Osteocyte (in vitro differentiated cells): Measurements from ENCODE around the gene CIB4. TPM values are rescaled to one million over a fixed set of nuclear protein-coding genes. Genes with fewer than 3 reads are reported as not detected.

Source experiments
- DNase-seq: peaks from one replicate; pipeline ENCODE4 v3.0.0; 2021; ENCODE audit warnings: mixed read lengths; ENCODE audit not compliant: unreplicated experiment; ENCODE audit errors: extremely low spot score
- H3K27ac Mint-ChIP-seq: one replicate; pipeline ENCODE4 v1.8.0; 2021; ENCODE audit warnings: mild to moderate bottlenecking, mixed read lengths; ENCODE audit not compliant: unreplicated experiment
- H3K27me3 Mint-ChIP-seq: one replicate; pipeline ENCODE4 v1.8.0; 2021; ENCODE audit warnings: mixed read lengths; ENCODE audit not compliant: unreplicated experiment
- H3K36me3 Mint-ChIP-seq: one replicate; pipeline ENCODE4 v1.8.0; 2021; ENCODE audit warnings: mixed read lengths; ENCODE audit not compliant: unreplicated experiment
- H3K4me1 Mint-ChIP-seq: one replicate; pipeline ENCODE4 v1.8.0; 2021; ENCODE audit warnings: mixed read lengths; ENCODE audit not compliant: unreplicated experiment
- H3K4me3 Mint-ChIP-seq: one replicate; pipeline ENCODE4 v1.8.0; 2021; ENCODE audit warnings: mild to moderate bottlenecking, moderate library complexity, mixed read lengths; ENCODE audit not compliant: unreplicated experiment
- H3K9me3 Mint-ChIP-seq: one replicate; pipeline ENCODE4 v1.8.0; 2021; ENCODE audit warnings: mixed read lengths; ENCODE audit not compliant: unreplicated experiment
- total RNA-seq: library from RNA; stranded (reverse); gene quantifications from 2 replicates; pipeline ENCODE4 v1.2.1, GENCODE V29; 2021
- TF ChIP-seq, protein P1 (sequence below): fragments of 200-600 bp; sonication (generic); IDR thresholded peaks from 2 replicates; pipeline ENCODE4 v1.5.0; 2021; ENCODE audit warnings: antibody characterized with exemption, mild to moderate bottlenecking, moderate library complexity

CIB4 gene
- total RNA-seq, 1 donor from 2014 or later: not detected

DNA sequence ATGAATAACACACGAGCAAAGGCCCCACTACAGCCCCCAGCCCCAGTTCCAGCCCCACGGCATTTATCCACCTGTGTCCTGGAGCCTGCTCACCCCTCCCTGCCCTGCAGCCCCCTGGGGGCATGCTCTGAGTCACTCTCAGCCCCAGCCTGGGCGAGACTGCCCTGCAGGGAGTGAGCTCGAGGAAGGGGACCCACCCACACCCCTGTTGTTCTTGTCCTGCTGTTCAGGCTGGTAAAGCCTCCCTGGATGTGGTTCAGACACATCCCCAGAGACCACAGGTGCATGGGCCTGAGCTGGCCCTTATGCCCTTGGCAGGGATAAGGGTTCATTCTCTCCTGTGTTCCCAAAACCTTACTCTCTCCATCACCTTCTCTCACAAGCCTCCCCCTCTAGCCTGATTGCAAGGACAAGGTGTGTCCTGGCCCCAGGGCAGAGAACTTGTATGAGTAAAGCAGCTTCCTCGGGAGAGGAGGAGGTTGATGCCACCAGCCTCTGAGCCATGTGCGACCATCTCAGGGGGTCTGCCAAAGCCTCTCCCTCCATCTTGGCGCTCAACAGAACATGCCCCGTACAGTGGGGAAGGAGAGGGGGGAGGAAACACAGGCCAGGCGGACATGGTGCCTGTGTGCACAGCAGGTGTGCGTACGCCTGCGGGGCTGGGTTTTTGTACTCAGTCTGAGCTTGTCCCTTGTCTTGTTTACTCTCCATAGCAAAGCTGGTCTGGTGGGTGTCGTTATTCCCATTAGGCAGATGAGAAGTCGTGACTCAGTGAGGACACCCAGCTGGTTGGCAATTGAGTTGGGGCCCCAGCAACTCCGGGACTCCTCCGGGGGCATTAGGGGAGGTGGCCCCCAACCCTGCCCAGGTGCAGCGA, 64.4 kb downstream of the CIB4 start:
- Mint-ChIP-seq H3K9me3 (no peaks in the 10 kb centered on the region), H3K36me3 (no peaks in the 10 kb centered on the region), H3K4me3 (no peak overlapping the region), H3K4me1 (peaks cover 2% of the 10 kb centered on the region), H3K27ac (no peak overlapping the region), H3K27me3 (peaks cover 61% of the 10 kb centered on the region)
- TF ChIP-seq, protein P1, sequence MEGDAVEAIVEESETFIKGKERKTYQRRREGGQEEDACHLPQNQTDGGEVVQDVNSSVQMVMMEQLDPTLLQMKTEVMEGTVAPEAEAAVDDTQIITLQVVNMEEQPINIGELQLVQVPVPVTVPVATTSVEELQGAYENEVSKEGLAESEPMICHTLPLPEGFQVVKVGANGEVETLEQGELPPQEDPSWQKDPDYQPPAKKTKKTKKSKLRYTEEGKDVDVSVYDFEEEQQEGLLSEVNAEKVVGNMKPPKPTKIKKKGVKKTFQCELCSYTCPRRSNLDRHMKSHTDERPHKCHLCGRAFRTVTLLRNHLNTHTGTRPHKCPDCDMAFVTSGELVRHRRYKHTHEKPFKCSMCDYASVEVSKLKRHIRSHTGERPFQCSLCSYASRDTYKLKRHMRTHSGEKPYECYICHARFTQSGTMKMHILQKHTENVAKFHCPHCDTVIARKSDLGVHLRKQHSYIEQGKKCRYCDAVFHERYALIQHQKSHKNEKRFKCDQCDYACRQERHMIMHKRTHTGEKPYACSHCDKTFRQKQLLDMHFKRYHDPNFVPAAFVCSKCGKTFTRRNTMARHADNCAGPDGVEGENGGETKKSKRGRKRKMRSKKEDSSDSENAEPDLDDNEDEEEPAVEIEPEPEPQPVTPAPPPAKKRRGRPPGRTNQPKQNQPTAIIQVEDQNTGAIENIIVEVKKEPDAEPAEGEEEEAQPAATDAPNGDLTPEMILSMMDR: no peak
- DNase-seq: no peak

DNA sequence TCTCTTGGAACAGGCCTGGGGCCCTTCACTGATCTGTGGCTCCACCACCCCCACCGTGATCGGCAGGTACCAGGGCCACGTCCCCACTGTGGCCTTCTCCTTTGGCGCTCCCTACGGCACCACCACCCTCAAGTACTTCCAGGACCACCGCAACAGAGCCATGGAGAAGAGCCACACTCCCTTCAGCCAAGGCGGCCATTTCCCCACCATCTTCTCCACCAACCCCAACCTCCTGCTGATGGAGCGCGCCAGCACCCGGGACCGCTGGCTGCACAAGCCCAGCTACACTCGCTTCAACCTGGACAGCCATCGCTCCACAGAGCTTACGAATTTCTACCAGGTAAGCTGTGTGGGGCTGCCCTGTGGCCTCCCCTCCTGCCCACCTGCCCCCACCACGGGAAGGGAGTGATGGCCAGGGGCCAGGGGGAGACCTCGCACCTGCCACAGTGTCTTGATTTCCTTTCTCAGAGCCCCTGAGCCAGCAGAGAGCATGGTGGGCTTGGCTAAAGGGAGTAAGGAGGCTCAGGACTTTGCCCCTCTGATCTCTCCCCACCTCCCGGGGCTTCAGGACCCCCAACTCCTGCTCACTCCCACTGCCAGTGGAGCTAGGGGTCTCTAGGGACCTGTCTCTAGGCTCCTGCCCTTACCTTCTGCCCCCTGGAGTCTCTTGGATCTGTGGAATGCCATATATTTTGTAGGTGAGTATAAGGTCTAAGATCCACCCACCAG, 65.2 kb downstream of the CIB4 start:
- Mint-ChIP-seq H3K4me3 (no peak overlapping the region), H3K27me3 (peaks cover 58% of the 10 kb centered on the region), H3K27ac (no peak overlapping the region), H3K4me1 (peaks cover 2% of the 10 kb centered on the region), H3K9me3 (no peaks in the 10 kb centered on the region), H3K36me3 (no peaks in the 10 kb centered on the region)
- no peak for DNase-seq
- TF ChIP-seq, protein P1: no peak

DNA sequence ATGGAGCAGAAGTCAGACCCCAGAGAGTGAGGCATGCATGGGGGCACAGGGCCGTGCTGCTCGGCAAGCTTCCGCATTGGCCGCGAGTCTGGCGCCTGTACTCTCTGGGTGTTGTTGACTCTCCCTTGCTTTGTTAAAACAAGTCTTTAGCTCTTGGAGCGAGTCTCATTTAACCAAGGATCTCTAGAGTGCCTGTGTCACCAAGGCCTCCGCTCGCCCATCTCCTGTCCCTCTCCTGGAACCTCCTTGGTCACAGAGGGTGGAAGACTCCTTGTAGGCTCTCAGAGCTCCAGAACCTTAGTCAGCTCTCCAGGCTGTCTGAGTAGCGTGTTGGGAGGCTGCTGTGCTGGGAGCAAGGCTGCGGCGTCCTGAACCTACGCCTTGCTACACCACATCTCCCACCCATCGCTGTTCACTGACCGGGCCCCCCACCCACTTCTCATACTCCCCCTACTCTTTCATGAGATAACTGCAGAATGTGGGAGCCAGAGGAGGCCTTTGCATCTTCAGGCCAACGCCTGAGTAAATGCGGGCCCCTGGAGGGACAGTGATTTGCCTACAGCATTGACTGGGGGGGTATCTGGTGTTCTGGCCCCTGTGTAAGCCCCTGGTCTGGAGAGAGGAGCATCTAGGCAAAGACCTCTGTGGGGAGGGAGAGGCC, 66.1 kb downstream of the CIB4 start:
- Mint-ChIP-seq H3K9me3 (no peaks in the 10 kb centered on the region), H3K4me1 (peaks cover 2% of the 10 kb centered on the region), H3K4me3 (no peak overlapping the region), H3K27ac (no peak overlapping the region), H3K36me3 (no peaks in the 10 kb centered on the region), H3K27me3 (peaks cover 63% of the 10 kb centered on the region)
- no peak for DNase-seq
- TF ChIP-seq, protein P1: no peak

DNA sequence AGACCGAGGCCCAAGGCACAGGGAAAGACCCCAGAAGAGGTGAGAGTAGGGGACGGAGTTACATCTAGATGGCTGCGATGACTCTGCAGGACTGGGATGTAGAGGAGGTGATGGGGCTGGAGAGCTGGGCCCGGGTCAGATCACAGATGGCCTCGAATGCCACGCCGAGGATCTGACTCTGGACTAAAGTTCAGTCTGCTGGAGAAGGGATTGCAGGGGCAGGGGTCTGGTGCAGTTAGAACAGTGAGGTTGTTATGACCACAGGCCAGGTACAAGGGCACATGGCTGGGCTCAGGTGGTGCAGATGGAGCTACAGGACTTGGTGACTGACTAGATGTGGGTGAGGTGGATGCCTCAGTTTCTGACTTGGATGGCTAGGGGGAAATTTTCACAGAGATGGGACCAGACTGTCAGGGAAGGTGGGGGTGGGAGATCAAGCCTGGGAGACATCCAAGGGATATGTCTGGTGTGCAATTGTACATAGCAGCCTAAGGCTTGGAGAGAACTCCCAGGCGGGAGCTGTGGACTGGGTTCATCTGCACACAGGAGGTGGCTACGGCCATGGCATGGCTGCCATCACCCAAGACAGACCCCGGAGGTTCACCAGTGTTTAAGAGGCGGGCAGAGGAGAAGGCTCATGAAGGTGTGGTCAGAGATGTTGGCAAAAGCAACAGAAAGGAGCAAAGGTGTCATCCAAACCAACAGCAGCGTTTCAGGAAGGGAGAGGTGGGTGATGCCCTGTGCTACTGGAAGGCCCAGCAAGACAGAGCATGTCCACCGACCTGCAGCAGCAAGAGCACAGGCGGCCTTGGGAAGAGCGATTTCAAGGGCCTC, 66.9 kb downstream of the CIB4 start:
- DNase-seq: no peak
- Mint-ChIP-seq H3K4me1 (peaks cover 2% of the 10 kb centered on the region), H3K27ac (no peak overlapping the region), H3K36me3 (no peaks in the 10 kb centered on the region), H3K4me3 (no peak overlapping the region), H3K9me3 (no peaks in the 10 kb centered on the region), H3K27me3 (peaks cover 63% of the 10 kb centered on the region)
- TF ChIP-seq, protein P1: no peak
